ENCODE results near the gene ATP6V0E1.

Gene ATP6V0E1

DNA sequence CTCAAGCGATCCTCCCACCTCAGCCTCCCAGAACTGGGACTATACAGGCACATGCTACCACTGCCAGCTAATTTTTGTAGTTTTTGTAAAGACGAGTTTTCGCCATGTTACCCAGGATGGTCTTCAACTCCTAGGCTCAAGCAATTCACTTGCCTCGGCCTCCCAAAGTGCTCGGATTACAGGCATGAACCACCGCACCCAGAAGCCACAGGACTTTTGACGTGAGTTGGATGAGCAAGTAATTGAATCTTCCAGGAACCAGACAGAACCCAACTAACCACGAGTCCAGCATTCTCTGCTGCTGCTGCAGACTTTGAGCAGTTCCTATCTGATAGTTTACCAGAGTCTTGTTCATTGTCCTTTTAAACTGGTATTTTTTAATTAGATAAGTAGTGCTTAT, 9.6 kb upstream of the ATP6V0E1 start:
- H3K79me2 ChIP-seq (ENCODE audit: insufficient read depth, low read depth) = no peaks in the 10 kb centered on the region
- TF ChIP-seq, protein P1, sequence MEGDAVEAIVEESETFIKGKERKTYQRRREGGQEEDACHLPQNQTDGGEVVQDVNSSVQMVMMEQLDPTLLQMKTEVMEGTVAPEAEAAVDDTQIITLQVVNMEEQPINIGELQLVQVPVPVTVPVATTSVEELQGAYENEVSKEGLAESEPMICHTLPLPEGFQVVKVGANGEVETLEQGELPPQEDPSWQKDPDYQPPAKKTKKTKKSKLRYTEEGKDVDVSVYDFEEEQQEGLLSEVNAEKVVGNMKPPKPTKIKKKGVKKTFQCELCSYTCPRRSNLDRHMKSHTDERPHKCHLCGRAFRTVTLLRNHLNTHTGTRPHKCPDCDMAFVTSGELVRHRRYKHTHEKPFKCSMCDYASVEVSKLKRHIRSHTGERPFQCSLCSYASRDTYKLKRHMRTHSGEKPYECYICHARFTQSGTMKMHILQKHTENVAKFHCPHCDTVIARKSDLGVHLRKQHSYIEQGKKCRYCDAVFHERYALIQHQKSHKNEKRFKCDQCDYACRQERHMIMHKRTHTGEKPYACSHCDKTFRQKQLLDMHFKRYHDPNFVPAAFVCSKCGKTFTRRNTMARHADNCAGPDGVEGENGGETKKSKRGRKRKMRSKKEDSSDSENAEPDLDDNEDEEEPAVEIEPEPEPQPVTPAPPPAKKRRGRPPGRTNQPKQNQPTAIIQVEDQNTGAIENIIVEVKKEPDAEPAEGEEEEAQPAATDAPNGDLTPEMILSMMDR (conservative IDR thresholded peaks at IDR 0.05; ENCODE audit: low read depth, low read length) = no peak
- no peak overlapping the region for H2AFZ ChIP-seq (ENCODE audit: low read depth)
- no peaks in the 10 kb centered on the region for H3K36me3 ChIP-seq (ENCODE audit: insufficient read depth)
- H4K20me1 ChIP-seq (ENCODE audit: insufficient read depth) = no peaks in the 10 kb centered on the region
- no peaks in the 10 kb centered on the region for H3K4me1 ChIP-seq (ENCODE audit: low read depth, poor library complexity, severe bottlenecking)
- no peaks in the 10 kb centered on the region for H3K27me3 ChIP-seq (ENCODE audit: insufficient read depth, low read depth)
- H3K4me2 ChIP-seq = no peak overlapping the region
- no peak overlapping the region for H3K27ac ChIP-seq
- H3K9ac ChIP-seq = no peak overlapping the region
- no peak overlapping the region for H3K4me3 ChIP-seq (IDR thresholded peaks at IDR 0.05; ENCODE audit: insufficient read depth, low read depth, low read length)

DNA sequence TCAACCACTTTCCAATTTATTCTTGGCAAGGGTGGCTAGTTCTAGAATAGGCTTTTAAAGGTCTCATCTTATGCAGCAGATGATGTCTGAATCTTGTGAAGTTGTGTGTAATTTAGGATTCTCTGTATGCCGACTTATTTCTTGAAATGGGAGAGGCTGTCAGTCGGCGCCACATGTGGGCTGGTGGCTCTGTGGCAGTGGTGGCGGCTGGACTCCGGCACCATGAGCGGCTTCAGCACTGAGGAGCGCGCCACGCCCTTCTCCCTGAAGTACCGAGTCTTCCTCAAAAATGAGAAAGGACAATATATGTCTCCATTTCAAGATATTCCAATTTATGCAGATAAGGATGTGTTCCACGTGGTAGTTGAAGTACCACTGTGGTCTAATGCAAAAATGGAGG, 8.3 kb upstream of the ATP6V0E1 start:
- Histone ChIP-seq H3K4me3 (IDR thresholded peaks at IDR 0.05; ENCODE audit: insufficient read depth, low read depth, low read length) (no peak overlapping the region), H3K27me3 (ENCODE audit: insufficient read depth, low read depth) (no peaks in the 10 kb centered on the region), H3K9ac (no peak overlapping the region), H3K36me3 (ENCODE audit: insufficient read depth) (no peaks in the 10 kb centered on the region), H2AFZ (ENCODE audit: low read depth) (no peak overlapping the region), H3K4me1 (ENCODE audit: low read depth, poor library complexity, severe bottlenecking) (no peaks in the 10 kb centered on the region), H3K79me2 (ENCODE audit: insufficient read depth, low read depth) (no peaks in the 10 kb centered on the region), H3K4me2 (no peak overlapping the region), H3K27ac (no peak overlapping the region), H4K20me1 (ENCODE audit: insufficient read depth) (no peaks in the 10 kb centered on the region)
- TF ChIP-seq, protein P1 (conservative IDR thresholded peaks at IDR 0.05; ENCODE audit: low read depth, low read length) = no peak

DNA sequence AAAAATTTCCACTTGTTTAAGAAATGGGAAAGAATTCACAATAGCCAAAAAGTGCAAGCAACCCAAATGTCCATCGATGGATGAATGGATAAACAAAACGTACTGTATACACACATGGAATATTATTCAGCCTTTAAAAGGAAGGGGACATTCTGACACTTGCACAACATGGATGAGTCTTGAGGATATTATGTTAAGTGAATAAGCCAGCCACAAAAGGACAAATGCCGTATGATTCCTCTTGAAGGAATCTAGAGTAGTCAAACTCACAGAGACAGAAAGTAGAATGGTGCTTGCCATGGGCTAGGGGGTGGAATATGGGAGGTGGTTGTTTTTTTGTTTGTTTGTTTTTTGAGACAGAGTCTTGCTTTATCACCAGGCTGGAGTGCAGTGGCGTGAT, 3.8 kb upstream of the ATP6V0E1 start:
- no peak overlapping the region for H3K27ac ChIP-seq
- no peaks in the 10 kb centered on the region for H3K27me3 ChIP-seq (ENCODE audit: insufficient read depth, low read depth)
- no peaks in the 10 kb centered on the region for H4K20me1 ChIP-seq (ENCODE audit: insufficient read depth)
- no peak overlapping the region for H2AFZ ChIP-seq (ENCODE audit: low read depth)
- H3K9ac ChIP-seq = no peak overlapping the region
- no peak overlapping the region for H3K4me3 ChIP-seq (IDR thresholded peaks at IDR 0.05; ENCODE audit: insufficient read depth, low read depth, low read length)
- H3K4me2 ChIP-seq = no peak overlapping the region
- peaks cover 13% of the 10 kb centered on the region; the same call in 1 of the 2 replicates for H3K79me2 ChIP-seq (ENCODE audit: insufficient read depth, low read depth)
- no peaks in the 10 kb centered on the region for H3K4me1 ChIP-seq (ENCODE audit: low read depth, poor library complexity, severe bottlenecking)
- H3K36me3 ChIP-seq (ENCODE audit: insufficient read depth) = no peaks in the 10 kb centered on the region
- TF ChIP-seq, protein P1 (conservative IDR thresholded peaks at IDR 0.05; ENCODE audit: low read depth, low read length) = no peak

DNA sequence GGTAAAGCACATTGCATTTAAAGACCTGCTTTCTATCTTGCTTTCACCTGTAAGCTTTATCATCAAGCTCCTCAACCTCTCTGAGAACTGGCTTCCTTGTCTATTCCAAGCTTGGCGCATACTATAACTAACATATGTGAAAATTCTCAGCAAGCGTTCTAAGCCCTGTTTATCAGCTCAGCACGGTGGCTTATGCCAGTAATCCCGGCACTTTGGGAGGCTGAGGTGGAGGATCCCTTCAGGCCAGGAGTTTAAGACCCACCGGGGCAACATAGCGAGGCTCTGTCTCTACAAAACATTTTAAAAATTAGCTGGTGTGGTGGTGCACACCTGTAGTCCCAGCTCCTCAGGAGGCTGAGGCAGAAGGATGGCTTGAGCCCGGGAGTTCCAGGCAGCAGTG, 1.6 kb upstream of the ATP6V0E1 start:
- Histone ChIP-seq H4K20me1 (ENCODE audit: insufficient read depth) (no peaks in the 10 kb centered on the region), H3K27me3 (ENCODE audit: insufficient read depth, low read depth) (no peaks in the 10 kb centered on the region), H3K4me3 (IDR thresholded peaks at IDR 0.05; ENCODE audit: insufficient read depth, low read depth, low read length) (no peak overlapping the region), H3K79me2 (ENCODE audit: insufficient read depth, low read depth) (peaks cover 34% of the 10 kb centered on the region), H3K4me2 (no peak overlapping the region), H3K36me3 (ENCODE audit: insufficient read depth) (no peaks in the 10 kb centered on the region), H3K4me1 (ENCODE audit: low read depth, poor library complexity, severe bottlenecking) (peaks cover 13% of the 10 kb centered on the region), H2AFZ (ENCODE audit: low read depth) (no peak overlapping the region), H3K27ac (no peak overlapping the region), H3K9ac (no peak overlapping the region)
- TF ChIP-seq, protein P1 (conservative IDR thresholded peaks at IDR 0.05; ENCODE audit: low read depth, low read length) = no peak

Measured in KMS-11 (cell line).